NCI-H526 treated with DMSO at 0.1 percent for 48 hours (cell line): ENCODE results near the gene ZFP1.

Experiments
- DNase-seq: peaks from one replicate; lab custom pipeline; 2025; lab: John Stamatoyannopoulos, UW

Gene ZFP1

DNA sequence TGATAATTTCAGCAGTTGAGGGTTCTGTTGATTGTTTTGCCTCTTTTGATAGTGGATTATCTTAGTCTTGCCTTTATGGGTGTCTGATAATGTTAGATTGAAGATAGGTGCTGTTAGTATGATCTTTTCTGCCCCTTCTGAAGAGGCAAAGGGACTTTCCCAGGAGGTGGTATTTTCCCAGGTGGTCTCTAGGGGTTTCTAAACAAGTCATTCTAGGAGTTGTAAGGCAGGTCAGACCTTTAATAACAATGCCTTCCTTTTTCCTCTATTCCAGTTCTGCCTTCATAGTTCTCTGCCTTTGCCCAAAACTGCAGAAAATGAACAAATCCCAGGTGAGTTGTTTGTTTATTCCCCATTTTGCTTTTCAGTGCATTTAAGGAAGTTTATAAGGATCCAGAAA, 4.3 kb downstream of the ZFP1 start:
- DNase-seq, result no peak

DNA sequence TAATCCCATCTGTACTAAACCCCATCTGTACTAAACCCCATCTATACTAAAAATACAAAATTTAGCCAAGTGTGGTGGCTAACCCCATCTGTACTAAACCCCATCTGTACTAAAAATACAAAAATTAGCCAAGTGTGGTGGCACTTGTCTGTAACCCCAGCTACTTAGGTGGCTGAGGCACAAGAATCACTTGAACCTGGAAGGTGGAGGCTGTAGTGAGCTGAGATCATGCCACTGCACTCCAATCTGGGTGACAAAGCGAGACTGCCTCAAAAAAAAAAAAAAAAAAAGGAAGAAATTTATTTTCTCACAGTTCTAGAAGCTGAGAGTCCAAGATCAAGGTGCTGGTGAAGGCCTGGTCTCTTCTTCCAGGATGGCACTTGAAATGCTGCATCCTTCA, 12.1 kb downstream of the ZFP1 start:
- no peak for DNase-seq

DNA sequence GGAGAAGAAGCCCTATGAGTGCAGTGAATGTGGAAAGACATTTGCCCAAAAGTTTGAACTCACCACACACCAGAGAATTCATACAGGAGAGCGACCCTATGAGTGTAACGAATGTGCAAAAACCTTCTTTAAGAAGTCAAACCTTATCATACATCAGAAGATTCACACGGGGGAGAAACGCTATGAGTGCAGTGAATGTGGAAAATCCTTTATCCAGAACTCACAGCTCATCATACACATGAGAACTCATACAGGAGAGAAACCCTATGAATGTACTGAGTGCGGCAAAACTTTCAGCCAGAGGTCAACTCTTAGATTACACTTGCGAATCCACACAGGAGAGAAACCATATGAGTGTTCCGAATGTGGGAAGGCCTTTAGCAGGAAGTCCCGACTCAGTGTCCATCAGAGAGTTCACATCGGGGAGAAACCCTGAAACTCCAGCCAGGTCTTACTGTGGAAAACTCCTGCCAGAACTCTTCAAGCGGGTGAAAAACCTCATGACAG, 21.6 kb downstream of the ZFP1 start:
- DNase-seq, result no peak

DNA sequence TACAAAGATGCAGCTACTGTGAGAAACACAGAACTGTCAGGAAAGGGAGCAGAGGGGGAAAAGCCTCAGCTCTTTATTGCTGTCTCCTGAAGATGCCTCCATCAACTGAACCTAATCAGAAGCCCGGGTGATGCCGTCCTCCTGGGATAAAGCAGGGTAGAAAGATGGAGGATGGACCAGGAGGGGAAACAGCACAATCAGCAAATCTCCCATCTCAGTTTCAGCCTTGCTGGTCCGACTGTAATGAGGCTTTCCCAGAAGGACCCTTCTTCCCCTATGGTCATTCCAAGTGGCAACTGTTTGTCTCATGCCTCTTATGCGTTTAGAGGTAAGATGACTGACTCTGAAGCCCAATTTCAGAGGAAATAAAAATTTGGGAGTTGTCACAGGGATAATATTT, 24.3 kb downstream of the ZFP1 start:
- DNase-seq, result no peak

DNA sequence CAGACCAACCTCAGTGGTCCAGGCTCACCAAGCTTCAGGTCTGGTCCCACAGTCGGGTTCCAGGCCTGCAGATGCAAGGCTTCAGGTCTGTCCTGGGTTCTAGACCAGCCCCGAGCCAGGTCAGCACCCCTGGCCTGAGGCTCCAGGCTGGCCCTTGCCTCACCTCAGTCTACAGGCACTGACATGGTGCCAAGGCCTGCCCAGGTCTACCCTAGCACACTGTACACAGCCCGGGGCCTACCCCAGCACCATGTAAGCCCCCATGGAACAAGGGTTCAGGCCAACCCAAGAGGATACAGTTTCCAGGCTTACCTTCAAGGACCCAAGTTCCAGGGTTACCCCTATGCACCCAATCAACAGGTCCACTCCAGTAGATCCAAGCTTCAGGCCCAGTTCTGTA, 26.8 kb downstream of the ZFP1 start:
- no peak for DNase-seq

DNA sequence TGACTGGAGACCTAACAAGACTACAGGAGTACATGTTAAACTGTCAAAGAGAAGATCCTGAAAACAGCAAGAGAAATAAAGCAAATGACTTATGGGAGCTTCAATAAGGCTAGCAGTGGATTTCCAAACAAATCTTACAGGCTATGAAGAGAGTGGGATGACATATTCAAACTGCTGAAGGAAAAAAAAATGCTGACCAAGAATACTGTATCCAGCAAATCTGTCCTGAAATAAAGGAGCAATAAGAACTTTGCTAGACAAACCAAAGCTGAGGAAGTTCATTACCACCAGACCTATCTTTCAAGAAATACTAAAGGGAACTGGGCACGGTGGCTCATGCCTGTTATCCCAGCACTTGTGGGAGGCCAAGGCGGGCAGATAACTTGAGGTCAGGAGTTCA, 28.6 kb downstream of the ZFP1 start:
- no peak for DNase-seq

DNA sequence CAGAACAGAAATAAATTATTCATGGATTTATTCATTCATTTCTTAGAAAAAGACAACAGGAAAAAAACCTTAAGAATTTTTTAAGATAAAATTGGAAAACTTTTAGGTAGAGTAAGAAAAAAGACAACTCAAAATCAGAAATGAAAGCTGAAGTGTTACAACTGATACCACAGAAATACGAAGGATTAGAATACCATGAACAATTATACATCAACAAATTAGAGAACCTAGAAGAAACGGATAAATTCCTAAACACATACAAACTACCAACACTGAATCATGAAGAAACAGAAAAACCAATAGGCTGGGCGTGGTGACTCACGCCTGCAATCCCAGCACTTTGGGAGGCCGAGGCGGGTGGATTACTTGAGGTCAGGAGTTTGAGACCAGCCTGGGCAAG, 30.9 kb downstream of the ZFP1 start:
- no peak for DNase-seq

DNA sequence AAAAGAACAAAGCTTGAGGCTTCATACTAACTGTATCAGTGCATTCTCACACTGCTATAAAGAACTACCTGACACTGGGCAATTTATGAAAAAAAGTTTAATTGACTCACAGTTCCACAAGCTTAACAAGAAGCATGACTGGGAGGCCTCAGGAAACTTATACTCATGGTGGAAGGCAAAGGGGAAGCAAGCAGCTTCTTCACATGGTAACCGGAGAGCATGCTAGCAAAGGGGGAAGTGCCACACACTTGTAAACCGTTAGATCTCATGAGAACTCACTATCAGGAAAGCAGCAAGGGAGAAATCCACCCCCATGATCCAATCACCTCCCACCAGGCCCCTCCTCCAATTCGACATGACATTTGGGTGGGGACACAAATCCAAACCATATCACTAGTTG, 33.3 kb downstream of the ZFP1 start:
- DNase-seq, result no peak

DNA sequence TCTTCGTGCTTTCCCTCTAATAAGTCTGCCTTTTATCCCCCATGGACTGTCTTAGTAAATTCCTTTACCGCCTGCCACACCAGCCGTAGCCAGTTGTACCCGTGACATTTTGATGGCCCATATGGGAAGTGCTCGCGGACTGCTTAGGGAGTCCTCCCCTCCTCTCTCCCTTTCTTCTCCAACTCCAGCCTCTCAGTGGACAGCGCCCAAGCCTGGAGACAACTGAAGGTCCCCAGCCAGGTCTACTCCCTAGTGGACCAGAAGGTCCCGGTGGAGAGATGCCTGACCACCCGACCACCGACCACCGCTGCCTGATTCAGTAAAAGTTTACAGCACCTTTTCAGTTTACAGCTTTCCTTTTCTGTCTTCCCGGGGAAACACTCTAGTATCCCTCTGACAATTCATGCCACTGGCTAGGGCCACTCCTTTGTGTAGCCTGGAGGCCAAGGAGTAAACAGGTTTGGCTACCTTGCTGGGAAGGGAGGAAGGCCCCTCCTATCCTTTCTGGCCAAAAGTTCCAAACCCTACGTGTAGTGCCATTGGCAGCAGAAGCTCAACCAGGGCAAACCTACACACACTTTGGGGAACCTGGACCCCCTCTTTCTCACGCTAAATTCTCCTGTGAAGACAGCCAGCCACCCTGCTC, 40.6 kb downstream of the ZFP1 start:
- DNase-seq, result no peak

DNA sequence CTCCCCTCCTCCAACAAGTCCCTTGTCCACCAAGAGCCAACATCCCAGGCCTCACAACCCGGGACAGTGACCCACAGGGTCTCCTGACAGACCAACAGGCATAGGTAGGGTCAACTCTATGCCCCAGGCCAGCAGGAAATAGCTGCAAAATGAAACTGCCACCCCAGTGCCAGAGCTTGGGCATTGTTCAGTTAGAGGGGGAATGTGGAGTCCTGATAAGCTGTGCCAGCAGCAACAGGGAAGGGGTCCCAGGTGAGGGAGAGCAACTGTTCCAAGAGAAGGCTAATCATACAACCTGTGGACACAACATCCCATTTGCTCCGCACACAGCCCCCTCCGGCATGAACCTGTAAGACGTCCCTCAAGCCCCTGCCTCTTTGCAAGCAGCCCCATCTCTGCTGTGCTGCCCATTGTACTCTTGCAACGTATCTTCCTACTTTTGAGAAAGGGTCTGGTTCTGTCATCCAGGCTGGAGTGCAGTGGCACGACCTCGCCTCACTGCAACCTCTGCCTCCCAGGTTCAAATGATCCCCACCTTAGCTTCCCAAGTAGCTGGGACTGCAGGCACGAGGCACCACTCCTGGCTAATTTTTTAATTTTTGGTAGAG, 41.4 kb downstream of the ZFP1 start:
- DNase-seq, result no peak

DNA sequence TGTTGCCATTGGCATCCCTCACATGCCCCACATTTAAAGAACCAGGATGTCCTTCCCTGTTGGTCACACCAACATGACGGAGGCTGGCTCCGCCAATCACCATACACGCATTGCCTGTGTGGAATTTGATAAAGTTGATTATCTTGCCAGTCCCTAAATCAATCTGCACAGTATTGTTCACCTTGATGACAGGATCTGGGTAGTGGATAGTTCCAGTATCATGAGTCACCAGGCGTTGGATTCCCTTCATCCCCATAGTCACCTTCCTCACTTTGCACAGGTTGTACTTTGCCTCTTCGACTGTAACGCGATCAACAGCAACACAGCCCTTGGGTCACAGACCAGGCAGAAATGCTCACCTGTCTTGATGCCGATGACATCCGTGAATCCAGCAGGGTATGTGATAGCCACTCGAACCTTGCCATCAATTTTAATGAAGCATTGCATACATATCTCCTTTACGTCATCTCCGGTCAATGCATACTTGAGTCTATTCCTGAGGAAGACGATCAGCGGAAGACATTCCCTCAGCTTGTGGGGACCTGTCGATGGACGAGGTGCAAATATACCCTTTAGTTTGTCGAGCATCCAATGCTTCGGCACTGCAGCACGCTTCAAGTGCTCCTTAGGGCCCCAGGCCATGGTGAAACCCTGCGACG, 44.4 kb downstream of the ZFP1 start:
- DNase-seq, result no peak

DNA sequence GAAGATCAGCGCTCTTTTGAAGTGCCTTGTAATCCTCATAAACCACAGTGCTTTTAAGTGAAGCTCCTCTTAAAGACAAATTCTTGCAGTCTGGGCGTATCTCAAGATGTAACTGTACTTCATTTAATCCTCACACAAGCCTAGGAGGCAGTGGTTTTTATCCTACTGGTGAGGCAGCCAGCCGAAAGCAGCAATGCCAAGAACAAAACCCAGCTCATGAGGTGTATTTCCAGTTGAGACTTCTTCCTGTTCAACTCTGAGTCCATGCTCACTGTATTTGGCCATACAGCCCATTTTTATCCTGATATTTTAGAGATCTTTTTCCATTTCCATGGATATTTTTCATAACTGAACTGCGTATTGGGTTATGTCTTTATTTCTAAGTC, 44.9 kb downstream of the ZFP1 start:
- no peak for DNase-seq

DNA sequence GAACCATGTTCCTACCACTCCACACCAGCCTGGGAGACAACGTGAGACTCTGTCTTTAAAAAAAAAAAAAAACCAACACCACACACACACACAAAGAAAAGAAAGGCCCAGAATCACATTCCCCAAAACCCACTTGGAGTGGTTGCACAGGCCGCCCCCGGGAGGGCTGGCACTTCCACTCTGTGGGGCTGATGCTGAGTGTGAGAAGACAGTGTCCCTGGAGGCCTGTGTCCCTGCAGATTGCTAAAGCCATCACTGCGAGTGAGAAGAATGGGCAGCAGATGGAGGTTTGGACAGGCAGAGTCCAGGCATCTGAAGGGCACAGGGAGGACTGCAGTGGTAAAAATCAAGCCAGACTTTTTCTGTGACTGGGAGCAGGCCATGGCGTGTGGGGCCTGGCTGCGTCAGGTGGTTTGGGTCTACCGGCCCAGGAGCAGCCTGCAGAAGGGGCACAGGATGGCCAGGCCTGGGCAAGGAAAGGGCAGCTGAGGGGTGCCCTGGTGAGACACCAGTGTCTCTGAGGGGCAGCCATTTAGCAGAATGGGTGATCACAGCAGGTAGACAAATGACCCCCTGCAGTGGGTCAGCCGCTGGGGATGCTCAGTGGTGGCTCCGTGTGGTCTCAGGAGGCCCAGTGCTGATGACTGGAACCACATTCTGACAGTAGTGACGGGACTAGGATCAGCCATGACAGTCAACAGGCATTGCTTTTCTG, 45.6 kb downstream of the ZFP1 start:
- no peak for DNase-seq

DNA sequence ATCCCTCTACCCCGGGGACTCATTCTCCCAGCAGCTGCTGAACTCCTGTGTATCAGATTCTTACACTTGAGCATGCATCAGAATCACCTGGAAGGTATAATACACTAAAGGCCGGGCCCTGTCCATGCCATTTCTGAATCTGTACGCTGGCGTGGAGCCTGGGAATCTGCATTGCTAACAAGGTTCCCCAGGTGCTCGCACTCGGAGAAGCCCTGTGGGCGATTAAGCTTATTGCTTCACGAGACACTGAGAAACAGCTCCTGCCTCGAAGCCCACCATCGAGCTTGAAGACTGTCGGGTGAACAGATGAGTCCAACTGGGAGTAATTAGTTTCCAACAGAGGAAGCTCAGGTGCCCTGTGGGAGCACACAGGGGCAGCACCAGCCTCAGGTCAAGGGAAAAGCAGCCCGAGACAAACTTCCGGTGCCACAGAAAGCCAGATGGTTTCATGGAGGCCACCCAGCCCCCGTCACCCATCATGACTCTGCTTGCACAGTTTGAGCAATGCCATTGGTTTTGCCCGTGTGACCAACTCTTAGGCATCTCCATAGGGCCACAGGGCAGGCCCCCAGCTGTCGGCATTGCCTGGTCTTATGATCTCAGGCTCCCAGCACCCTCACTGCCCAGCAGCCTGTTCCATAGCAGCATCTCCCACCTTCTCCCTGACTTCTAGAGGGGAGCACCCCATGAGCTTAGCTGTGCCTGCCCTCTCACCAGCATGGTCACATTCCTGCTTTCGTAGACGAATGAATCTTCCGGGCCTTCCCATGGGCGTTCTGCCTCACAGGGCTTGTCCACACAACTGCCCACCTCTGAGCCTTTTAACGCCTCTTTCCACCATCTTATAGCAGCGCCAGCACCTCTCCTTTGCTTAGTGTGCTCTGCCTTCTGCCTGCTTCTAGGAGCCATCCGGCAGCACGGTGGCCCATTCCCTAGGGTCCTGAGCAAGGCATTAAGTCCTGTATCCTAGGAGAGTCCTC, 47.8 kb downstream of the ZFP1 start:
- no peak for DNase-seq

DNA sequence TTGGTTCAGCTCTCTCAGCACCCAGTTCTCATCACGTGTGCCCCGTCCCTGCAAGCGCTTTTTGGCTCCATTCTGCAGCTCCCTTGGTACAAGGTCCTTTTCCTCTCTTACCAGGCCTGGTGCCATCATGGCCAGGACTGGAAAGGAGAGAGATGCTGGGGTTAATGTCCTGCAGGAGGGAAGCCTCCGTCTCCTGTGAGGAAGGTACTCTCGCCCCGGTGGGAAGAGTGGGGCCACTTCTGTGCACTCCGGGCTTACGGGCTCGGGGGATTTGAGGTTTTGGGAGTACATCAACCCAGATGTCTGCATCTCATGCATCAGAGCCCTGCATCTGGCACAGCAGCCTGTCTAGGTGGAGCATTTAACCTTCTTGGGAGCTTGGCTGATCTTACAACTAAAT, 48.5 kb downstream of the ZFP1 start:
- DNase-seq, result no peak

DNA sequence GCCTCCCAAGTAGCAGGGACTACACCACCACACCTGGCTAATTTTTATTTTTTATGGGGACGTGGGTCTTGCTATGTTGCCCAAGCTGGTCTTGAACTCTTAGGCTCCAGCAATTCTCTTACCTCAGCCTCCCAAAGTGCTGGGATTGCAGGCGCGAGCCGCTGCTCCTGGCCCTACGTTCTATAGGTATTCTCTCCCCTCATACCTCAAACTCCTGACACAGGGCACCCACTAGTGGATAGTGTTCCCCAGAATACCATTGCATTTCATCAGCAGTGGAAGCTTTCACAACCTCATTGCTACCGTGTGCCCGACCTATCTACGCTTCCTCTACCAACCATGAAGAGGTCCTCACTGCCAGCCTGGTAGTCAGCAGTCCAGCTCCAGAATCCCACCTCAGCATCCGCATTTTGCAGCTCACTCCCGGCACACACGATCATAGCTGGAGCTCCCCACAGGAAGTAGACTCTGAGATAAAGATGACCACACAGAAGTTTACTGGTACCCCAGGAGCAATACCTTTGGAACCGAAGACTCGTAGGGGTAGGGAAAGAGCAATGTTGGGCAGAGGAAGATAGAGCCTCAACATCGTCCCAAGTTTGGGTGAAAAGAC, 49.3 kb downstream of the ZFP1 start:
- DNase-seq, result no peak

DNA sequence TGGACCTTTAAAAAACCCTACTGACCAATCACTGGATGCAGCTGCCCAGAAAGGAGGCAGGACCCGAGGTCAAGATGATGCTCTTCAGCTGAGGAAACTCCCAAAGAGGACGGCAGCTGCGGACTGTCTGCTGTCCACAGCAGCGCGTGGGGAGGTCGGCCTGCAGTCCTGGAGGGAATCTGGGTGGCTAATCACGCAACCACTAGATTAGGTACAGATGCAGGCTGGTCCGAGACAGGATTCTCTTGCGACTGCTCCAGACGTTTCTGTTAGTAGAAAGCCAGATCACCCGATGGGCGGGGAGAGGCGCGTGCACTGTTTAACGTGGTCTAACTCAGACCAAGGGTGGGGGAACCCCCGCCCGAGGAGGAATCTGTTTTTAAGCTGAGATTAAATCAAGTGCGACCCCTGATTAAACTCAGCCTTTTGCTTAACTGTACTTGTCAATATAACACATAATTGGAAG, 49.8 kb downstream of the ZFP1 start:
- DNase-seq, result no peak

DNA sequence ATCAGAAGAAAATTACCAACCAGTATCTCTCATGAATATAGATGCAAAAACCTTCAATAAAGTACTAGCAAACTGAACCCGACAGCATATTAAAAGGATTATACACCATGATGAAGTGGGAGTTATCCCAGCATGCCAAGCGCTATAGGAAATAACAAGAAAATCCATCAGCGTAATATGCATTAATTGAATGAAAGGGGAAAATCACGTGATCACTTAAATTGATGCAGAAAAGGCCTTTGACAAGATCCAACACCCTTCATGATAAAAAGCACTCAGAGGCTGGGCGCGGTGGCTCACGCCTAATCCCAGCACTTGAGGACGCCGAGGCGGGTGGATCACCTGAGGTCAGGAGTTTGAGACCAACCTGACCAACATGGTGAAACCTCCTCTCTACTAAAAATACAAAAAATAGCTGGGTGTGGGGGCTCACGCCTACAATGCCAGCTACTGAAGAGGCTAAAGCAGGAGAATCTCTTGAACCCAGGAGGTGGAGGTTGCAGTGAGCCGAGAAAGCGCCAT, 53.8 kb downstream of the ZFP1 start:
- DNase-seq, result no peak

DNA sequence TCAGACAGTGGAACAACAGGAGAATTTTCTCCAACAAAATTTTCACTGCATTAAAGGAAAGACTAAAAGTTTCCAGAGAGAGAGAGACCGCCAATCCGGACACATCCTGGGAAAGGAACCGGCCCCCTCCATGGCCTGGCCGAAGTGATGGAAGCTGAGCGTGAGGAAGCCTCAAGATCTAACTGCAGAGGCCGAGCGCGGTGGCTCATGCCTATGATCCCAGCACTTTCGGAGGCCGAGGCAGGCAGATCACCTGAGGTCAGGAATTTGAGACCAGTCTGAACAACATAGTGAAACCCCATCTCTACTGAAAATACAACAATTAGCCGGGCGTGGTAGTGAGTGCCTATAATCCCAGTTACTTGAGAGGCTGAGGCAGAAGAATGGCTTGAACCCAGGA, 54.8 kb downstream of the ZFP1 start:
- no peak for DNase-seq

DNA sequence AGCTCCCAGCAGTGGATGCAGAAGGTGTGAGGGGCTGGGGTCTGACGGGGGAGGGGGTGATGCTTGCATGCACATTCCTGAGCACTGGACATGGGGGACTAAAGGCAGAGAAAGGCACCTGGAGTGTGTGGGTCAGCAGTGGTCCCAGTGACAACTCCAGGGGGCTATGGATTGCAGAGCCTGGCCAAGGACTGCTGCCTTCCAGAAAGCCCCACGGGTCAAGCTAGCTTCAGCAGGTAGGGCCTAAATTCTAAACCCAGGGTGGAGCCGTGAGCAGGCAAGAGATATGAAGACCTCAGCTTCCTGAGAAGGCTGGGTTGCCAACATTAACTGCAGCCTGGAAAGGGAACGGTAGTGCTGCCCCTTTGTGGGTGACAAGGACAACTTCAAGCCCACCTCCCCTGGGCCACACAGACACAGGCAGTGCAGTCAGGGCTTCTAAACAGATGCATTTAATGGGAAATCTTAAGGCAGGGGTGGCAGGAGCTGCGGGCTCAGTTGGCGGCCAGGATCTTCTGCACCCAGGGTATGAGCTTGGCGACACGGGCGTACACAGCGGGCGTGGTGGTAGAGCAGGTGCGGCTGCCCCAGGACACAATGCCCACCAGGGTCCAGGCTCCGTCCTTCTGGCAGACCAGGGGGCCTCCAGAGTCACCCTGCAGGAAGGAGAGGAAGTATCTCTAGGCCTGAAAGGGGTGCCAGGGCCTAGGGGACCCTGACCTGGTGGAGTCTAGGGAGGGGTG, 55.5 kb downstream of the ZFP1 start:
- DNase-seq, result no peak
